HG02759 (cell line): ENCODE measurements around the gene ASB1.
"Not testable (repeated sequence)": the region's sequence is repeated elsewhere in the genome, so short reads cannot be mapped to it uniquely, and the experiment has no call there.

ENCODE experiments used
- ATAC-seq: cut with Tn5 transposase; IDR thresholded peaks from one replicate; pipeline ENCODE4 v1.9.1; 2021; ENCODE audit warnings: mild to moderate bottlenecking, moderate library complexity; ENCODE audit not compliant: unreplicated experiment

ASB1 gene

GRCh38 chr2:238403632-238404405, 22.9 kb upstream of the ASB1 start:
- ATAC-seq, result no peak

GRCh38 chr2:238404406-238405216, 22.1 kb upstream of the ASB1 start:
- no peak for ATAC-seq

GRCh38 chr2:238405217-238405555, 21.5 kb upstream of the ASB1 start:
- not testable (repeated sequence) for ATAC-seq

- no peak for ATAC-seq
Observed at GRCh38 chr2:238406221-238406997, 20.3 kb upstream of the ASB1 start.

GRCh38 chr2:238406998-238407285, 19.8 kb upstream of the ASB1 start:
- ATAC-seq, result no peak

GRCh38 chr2:238407566-238407965, 19.2 kb upstream of the ASB1 start:
- no peak for ATAC-seq

GRCh38 chr2:238408615-238409340, 17.9 kb upstream of the ASB1 start:
- no peak for ATAC-seq

- no peak for ATAC-seq
Observed at GRCh38 chr2:238409341-238410199, 17.2 kb upstream of the ASB1 start.

GRCh38 chr2:238412067-238412767, 14.5 kb upstream of the ASB1 start:
- ATAC-seq, result no peak

- ATAC-seq, result no peak
Observed at GRCh38 chr2:238413368-238413767, 13.4 kb upstream of the ASB1 start.

GRCh38 chr2:238415036-238415764, 11.5 kb upstream of the ASB1 start:
- ATAC-seq, result no peak

GRCh38 chr2:238415893-238416292, 10.8 kb upstream of the ASB1 start:
- ATAC-seq, result no peak

- no peak for ATAC-seq
Observed at GRCh38 chr2:238418196-238418998, 8.3 kb upstream of the ASB1 start.

GRCh38 chr2:238418999-238419546, 7.7 kb upstream of the ASB1 start:
- ATAC-seq, result no peak

GRCh38 chr2:238420442-238420841, 6.3 kb upstream of the ASB1 start:
- no peak for ATAC-seq

GRCh38 chr2:238420878-238421694, 5.6 kb upstream of the ASB1 start:
- ATAC-seq, result no peak

GRCh38 chr2:238421695-238422035, 5.1 kb upstream of the ASB1 start:
- no peak for ATAC-seq
